ENCODE data around the gene LAMB2.

GRCh38 chr3:49164983-49165720, 32.3 kb upstream of the LAMB2 start:
- no peak for TF ChIP-seq MXI1 (IDR thresholded peaks at IDR 0.05; ENCODE audit: low read depth, low read length)
- no peak for TF ChIP-seq CTCF (IDR thresholded peaks at IDR 0.05)
- no peak for TF ChIP-seq YY1 (IDR thresholded peaks at IDR 0.05; ENCODE audit: low read depth)
- TF ChIP-seq NRF1 (IDR thresholded peaks at IDR 0.05; ENCODE audit: low read depth, low read length): no peak
- TF ChIP-seq MEF2A (IDR thresholded peaks at IDR 0.05; ENCODE audit: borderline replicate concordance, low read depth): no peak
